GM21619 (cell line): ENCODE data around the gene TMOD1.

Experiments
- ATAC-seq: cut with Tn5 transposase; IDR thresholded peaks from one replicate; pipeline ENCODE4 v1.9.1; 2021; ENCODE audit not compliant: unreplicated experiment

Gene TMOD1

GRCh38 chr9:97516111-97516510 lies 14.6 kb downstream of the TMOD1 start:
- no peak for ATAC-seq

- ATAC-seq = no peak
These were observed 16.0 kb downstream of the TMOD1 start for GRCh38 chr9:97517331-97518089.

- no peak for ATAC-seq
These were observed 16.9 kb downstream of the TMOD1 start for GRCh38 chr9:97518166-97518908.

GRCh38 chr9:97518909-97519307 lies 17.4 kb downstream of the TMOD1 start:
- no peak for ATAC-seq

GRCh38 chr9:97519441-97519970 lies 18.0 kb downstream of the TMOD1 start:
- ATAC-seq = no peak

GRCh38 chr9:97521576-97522333 lies 20.3 kb downstream of the TMOD1 start:
- no peak for ATAC-seq

- ATAC-seq = no peak
These were observed 23.0 kb downstream of the TMOD1 start for GRCh38 chr9:97524424-97524823.

GRCh38 chr9:97525451-97525850 lies 24.0 kb downstream of the TMOD1 start:
- ATAC-seq = no peak

GRCh38 chr9:97526895-97527575 lies 25.6 kb downstream of the TMOD1 start:
- ATAC-seq = no peak

GRCh38 chr9:97527626-97528528 lies 26.4 kb downstream of the TMOD1 start:
- no peak for ATAC-seq

- no peak for ATAC-seq
These were observed 27.2 kb downstream of the TMOD1 start for GRCh38 chr9:97528529-97529230.

GRCh38 chr9:97529363-97530076 lies 28.1 kb downstream of the TMOD1 start:
- ATAC-seq = peak; percentile 81

GRCh38 chr9:97531888-97532376 lies 30.5 kb downstream of the TMOD1 start:
- ATAC-seq = no peak

- ATAC-seq = no peak
These were observed 32.7 kb downstream of the TMOD1 start for GRCh38 chr9:97534185-97534584.

- no peak for ATAC-seq
These were observed 33.6 kb downstream of the TMOD1 start for GRCh38 chr9:97534961-97535594.

GRCh38 chr9:97535771-97536170 lies 34.3 kb downstream of the TMOD1 start:
- no peak for ATAC-seq

GRCh38 chr9:97536480-97536879 lies 35.0 kb downstream of the TMOD1 start:
- ATAC-seq = no peak

GRCh38 chr9:97543561-97543960 lies 42.1 kb downstream of the TMOD1 start:
- ATAC-seq = no peak
